Medulla oblongata (tissue), 1 donor: ENCODE results near the gene TAS2R8.
"Not testable (repeated sequence)": the region's sequence is repeated elsewhere in the genome, so short reads cannot be mapped to it uniquely, and the experiment has no call there.

Source experiments
- DNase-seq: peaks from one replicate; pipeline ENCODE4 v3.0.0-alpha.2; 2015; ENCODE audit errors: extremely low spot score

Gene TAS2R8, protein sequence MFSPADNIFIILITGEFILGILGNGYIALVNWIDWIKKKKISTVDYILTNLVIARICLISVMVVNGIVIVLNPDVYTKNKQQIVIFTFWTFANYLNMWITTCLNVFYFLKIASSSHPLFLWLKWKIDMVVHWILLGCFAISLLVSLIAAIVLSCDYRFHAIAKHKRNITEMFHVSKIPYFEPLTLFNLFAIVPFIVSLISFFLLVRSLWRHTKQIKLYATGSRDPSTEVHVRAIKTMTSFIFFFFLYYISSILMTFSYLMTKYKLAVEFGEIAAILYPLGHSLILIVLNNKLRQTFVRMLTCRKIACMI

DNA sequence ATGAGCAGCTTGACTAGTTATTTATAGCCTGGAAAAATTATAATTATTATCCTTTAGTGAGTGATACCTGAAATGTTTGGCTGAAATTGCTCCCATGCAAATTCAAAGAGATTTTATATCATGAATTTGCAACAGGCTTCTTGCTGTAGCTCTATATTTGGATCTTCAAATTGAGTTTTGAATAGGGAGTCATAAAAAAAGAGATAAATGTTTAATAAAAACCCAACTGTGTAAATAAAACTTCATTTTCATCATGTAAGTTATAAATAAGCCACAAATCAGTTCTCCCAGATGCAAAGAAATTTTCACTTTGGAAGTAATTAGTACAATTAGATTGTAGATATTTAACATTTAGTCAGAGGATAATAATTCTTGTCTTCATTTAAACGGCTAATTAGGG lies at the start of gene TAS2R8:
TSS of gene TAS2R8 (minus strand) at position 101 of the 400 bp plus-strand sequence. CDS start 306 bp downstream, outside the sequence.
- DNase-seq: no peak

DNA sequence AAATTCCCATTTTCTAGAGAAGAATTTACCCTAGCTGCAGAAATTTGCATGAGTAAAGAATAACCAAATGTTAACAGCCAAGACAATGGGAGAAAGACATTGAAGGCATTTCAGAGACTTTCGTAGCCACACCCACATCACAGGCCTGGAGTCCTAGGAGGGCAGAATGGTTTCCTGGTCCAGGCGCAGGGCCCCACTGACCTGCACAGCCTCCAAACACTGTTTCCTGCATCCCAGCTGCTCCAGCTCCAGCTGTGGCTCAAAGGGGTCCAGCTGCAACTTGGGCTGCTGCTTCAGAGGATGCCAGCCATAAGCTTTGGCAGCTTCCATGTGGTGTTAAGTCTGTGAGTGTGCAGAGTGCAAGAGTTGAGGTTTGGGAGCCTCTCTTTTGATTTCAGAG lies 48.7 kb upstream of the TAS2R8 start:
- no peak for DNase-seq

DNA sequence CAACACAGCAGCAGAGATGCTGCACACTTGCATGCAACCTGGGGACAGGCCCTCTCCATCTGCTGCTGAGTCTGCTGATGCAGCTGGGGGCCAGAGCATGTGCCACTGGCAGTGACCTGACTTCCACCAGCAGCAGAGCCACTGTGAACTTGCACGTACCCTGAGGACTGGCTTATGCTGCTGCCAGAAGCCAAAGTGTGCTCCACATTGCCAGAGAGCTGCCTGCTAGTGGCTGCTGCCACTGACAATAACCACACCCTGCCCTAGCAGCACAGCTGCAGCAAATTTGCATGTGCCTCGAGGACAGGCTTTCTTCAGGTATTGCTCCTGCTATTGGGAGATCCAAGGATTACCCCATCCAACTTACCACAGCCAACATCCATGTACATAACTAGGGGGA lies 46.7 kb upstream of the TAS2R8 start:
- DNase-seq: no peak

DNA sequence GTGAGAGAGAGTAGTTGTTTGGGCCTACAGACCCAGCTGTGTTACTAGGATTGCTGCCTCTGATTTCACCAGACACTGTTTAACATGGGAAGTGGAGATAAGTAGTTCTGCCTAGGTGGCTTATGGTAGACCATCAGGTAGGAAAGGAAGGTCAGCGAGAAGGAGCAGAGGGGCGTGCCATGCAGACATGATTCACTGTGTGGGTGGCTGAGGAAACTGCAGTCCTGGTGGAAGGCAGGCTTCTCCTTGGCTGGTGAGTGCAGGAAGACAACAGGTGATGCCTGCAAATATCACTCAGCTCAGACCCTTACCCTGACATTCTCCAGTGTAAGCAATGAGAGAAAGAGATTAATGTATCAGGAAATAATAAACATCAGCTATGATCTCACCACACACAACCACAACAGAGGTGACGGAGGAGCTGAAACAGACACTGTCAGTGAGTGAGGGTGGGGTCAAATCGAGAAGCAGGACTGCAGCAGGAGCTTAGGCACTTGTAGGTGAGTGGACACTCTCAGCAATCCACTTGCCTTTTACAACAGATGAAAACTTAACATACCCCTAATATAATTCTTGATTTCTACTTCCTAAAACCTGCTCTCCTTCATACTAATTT lies 44.3 kb upstream of the TAS2R8 start:
- DNase-seq: no peak

DNA sequence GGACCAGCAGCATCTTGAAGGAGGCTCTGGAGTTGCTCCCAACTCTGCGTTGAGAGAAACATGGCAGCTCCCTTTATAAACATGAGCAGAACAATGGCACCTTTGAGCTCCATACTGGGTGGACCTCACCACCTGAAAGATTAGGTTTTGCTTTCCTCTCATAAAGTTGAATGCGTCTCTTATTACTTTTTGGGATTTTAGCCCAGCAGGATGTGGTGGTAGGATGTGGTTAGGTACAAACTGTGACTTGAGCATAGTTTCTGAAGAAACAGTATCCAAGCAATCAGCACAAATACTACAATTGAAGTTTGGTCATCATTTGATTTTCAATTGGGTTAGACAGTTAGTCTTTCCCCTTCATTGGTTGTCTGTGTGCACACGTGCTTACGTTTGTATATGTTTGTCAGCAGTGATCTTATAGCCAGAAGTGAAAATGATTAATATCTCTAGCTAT lies 42.4 kb upstream of the TAS2R8 start, which contains the start of gene PRR4:
TSS of gene PRR4 (minus strand) at position 51 of the 454 bp plus-strand sequence. CDS start at position 13, 38 bp downstream.
- DNase-seq: no peak

DNA sequence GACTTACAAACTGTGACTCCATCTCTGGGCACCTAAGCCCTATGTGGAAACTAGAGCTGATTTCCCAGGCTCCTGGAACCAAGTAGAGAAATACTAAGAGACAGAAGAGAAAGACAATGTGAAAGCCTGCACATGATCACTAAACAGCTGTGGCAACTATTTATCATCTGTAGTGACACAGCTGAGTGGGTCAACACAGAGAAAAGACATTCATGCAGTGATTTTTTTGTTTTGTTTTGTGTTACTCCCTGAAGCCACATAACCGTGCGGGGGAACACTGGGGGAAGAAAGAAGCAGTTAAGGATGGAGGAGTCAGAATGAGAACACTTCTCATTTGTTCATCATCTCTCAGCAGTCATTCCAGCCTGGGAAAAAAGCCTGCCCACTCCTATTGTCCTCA lies 40.7 kb upstream of the TAS2R8 start:
- DNase-seq: peak; percentile 3

DNA sequence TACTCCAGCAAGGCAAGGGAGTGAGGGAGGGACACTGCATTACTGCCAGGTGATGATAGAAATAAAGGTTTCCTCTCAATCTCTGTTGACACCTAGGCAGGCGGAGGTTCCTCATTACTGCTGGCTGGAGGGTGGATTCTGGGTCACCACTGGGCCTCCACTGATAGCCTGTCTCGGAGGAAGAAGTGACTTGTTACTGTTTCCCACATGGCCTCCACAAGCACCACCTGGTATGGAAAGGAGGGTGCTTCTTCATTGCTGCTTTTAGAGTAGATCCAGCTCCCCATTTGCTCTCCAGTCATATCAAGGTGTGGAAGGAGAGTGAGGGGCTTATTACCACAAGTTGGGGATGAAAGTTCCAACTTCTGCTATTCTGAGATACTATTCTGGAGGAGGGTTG lies 35.8 kb upstream of the TAS2R8 start:
- DNase-seq: no peak

DNA sequence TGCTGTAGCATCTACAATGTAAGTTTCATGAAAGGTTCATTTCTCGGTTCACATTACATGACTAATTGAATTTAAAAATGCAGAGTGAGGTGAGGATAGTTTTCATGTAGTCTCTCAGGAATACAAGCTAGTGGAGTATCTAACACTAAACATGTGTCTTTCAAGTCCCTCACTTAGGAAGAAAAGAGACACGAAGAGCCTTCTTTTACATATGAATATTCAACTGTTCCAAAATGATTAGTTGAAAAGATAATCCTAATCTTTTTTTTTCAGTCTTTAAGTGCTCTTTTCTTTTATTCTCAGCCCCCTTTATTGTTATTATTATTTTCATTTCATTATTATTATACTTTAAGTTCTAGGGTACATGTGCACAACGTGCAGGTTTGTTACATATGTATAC lies 31.4 kb upstream of the TAS2R8 start:
- no peak for DNase-seq

DNA sequence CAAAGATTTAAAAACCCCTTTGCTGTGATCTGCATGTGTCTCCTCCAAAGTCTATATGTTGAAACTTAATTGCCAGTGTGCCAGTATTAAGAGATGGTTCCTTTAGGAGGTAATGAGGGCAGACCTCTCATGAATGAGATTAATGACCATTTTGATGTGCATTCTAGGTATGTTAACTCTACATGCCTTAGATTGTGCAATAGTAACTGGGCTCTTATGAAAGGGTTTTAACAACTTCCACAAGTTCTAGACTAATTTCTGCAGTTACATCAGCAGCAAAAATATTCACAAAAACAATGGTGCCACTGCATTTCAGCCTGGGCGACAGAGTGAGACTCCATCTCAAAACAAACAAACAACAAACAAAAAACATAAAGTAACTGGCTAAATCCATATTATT lies 22.9 kb upstream of the TAS2R8 start:
- no peak for DNase-seq

DNA sequence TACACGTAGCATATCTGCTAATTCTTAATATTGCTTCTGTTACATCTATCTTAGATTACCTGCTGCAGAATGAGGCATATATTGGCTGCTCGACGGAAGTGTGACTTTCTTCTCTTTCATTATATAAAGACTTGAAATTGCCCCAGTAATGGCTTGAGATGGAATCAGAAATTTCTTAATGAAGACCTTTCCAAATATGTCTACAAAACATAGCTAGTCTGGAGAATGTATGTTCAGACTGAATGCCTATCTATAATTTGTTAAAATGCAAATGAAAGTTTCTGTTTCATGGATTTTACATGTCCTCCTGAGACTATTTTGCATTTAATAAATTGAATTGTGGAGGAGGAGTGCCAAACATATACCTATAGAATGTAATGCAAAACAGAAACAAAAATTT lies 19.2 kb upstream of the TAS2R8 start, which contains the start of gene TAS2R10:
TSS of gene TAS2R10 (minus strand) at position 101 of the 400 bp plus-strand sequence. CDS start at position 12, 89 bp downstream.
- no peak for DNase-seq

DNA sequence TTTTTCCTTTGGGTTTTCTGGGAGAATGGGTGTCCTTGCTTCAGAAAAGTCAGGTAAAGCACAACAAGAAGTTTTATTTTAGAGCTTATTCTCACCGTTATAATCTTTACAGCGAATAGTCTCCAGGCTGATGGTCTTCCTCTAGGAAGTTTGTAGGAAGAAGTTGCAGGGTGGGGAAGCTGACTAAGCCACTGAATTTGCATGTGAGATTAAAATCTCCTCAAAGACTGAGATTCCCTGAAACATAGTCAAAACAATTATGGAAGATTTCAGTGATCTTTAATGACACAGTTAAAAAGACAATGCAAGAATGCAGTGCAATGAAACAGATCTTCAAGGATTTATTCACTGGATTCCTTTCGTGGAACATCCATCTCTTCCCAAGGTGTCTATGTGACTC lies 17.9 kb upstream of the TAS2R8 start:
- no peak for DNase-seq

DNA sequence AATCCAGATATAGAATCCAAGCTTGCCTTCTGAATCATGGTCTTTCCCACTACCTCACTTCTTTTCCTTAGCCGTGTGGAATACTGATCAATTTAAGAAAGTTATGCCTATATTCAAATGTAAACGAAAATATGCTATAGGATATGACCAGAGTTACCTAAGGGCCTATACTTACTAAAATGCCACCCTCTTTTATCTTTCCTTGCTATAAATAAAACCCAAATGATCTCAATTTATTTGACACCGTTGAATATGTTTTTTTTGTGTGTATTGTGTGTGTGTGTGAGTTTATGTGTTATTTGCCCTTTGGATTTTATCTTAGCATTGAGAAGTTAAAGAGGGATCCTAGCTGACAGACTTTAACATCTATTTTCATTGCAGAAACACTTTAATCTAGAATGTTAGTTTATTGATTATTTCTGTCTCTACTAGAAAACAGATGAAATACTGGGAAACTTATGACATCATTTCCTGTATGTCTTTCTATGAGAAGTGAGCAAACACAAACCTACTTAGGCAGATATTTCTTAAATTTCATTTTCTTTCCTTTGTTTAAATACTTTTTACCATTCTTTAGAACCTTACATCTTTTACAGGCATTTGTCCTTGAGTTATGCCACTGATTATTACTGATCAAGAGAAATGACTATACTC lies 4.9 kb upstream of the TAS2R8 start:
- no peak for DNase-seq

DNA sequence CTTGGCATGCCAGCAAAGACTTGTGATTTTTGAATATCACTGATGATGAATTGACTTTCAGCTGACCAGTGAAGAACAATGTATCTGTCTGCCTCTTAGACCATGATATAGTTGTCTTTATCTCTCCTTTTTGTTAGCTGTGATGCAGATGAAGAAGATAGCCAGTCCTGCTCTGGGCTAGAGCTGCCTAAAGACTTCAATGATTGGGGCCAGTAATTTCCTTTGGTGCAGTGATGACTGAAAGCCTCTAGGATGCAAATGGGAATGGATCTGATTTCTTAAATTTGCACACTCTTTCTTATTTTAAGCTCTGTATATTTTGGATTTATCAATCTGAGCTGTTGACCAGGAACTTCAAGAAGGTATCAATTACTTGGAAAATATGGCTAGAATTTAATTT lies 3.0 kb upstream of the TAS2R8 start, which contains the start of gene TAS2R9:
TSS of gene TAS2R9 (minus strand) at position 101 of the 400 bp plus-strand sequence. CDS start at position 8, 93 bp downstream.
- DNase-seq: no peak

DNA sequence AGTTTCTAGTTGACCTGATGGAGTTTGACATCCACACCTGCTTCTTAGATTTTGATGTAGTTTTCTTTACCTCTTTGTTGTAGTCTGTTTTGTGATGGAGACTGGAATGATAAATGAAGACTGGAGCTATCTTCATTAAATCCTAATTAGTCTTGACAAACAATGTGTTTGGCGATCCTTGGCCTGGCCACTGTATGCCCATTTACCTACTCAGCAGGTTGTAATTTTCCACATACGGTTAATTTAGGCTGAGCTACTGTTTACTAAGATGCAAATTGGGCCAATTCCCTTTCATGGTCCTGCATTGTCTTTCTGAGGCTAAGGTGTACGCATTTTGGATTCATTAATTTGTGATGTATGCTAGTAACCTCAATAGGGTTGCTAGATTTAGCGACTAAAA lies 4.5 kb downstream of the TAS2R8 start, which contains the start of gene TAS2R7:
TSS of gene TAS2R7 (minus strand) at position 41 of the 400 bp plus-strand sequence. CDS start 57 bp downstream, outside the sequence.
- no peak for DNase-seq

DNA sequence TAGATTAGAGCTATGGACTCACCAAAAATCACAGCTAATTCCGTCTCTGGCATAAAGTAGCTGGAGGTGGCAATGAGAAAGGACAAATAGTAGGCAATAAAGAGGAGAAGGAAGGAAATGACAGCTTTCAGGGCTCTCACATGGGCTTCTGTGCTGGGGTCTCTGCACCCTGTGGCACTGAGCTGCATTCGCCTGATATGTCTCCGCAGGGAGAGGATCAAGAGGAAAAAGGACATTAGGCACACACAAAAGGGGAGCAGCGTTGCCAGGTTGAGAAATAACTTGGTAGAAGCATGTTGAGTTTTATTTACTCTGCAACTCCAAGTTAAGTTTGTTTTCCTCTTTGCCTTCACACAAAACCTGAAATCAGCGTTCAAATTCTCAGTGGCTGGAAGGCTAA lies 5.3 kb downstream of the TAS2R8 start:
- no peak for DNase-seq

DNA sequence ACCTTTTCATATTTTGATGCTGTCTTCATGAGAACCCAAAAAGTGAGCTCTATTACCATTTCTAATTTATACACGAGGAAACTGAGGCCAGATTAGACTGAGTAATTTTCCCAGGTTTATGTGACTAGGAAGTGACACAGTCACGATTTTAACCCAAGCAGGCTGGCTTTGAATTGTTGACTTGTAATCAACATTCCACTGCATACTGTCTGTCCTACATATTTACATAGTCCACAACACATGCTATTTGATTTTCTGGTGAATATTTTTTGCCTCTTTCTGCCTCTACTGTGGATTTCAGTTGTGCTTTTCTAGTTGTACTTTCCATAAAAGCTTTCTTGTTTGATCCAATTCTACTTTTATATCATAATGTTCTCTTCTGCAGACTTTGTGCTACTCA lies 12.9 kb downstream of the TAS2R8 start:
- DNase-seq: no peak

DNA sequence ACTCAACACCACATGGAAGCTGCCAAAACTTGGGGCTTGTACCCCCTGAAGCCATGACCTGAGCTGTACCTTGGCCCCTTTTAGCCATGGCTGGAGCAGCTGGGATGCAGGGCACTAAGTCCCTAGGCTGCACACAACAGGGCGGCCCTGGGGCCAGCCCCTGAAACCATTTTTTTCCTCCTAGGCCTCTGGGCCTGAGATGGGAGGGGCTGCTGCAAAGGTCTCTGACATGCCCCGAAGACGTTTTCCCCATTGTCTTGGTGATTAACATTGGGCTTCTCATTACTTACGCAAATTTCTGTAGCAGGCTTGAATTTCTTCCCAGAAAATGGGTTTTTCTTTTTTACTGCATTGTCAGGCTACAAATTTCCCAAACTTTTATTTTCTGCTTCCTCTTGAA lies 15.3 kb downstream of the TAS2R8 start:
- not testable (repeated sequence) for DNase-seq

DNA sequence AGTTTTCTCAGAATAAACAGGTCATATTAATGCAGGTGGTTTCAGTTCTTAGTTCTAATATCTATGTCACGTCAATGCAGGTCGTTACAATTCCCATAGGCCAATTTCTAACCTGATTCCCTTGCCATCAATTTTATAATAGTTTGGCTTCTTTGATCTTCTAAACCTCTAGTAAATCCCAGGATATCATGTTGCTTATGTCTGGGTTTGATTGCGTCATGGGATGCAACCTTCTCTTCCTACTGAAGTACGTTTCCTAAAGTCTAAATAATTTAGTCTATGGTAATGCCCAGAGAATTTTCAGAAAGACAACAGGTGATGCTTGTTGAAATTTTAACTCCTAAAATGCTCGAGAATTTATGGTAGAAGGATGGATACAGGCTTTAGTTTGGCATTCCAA lies 23.8 kb downstream of the TAS2R8 start:
- no peak for DNase-seq

DNA sequence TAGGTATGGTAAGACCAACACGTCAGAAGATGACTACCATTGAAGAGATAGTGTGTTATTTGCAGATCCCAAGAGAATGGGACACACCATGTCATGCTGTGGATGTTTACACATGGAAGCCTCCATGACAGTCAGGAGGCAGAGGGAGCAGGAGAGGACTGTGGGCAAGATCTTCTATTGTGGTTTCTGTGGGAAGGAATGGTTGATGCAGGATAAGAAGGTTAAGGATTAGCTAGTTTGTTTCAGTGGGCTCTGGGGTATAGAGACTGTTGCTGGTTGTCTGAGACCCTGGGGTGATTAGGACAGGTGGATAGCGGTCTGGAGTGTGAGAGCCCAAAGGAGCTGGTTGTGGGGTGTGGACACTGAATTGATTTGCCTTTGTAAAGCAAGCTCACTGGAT lies 28.0 kb downstream of the TAS2R8 start:
- DNase-seq: no peak

DNA sequence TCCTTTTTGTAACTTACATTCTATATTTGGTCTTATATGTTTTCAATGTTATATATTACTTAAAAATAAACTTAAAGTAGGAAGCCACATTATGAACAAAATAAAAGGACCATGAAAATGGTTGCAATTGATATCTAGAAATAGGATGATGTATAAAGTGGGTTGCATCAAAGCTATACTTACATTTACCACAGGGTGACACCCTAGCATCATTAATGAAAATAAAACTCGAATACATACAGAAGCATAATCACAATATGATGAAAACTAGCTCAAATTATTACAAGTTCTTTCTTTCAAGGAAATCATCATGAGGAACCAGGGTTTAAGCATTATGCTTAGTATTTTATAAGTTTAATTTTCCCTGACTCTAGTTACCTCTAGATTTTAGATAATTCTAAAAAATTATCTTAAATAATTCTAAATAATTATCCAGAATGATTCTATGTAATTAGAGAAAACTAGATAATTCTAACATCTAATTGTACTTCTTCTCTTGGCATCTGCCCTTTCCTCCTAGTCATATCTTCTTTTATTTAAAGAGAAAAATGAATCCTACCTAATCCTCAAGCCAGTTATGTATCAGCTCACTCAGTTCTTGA lies 35.9 kb downstream of the TAS2R8 start:
- peak; percentile 49 for DNase-seq

DNA sequence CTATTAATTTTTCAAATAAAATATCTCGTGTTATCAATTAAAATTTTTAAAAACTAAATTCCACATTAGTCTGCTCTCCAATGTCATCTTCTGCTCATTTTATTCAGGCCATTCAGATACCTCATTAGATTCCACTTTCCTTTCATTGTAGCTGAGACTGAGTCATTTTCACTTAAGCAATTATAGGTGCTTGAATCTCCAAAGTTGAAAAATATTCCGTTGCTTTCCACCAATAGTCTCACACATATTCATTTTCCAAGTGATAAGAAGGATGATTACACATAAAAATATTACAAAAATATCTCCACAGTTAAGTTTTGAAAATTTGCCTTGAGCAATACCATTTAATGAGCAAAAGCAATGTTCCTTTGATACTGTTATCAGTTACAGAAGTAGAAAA lies 47.4 kb downstream of the TAS2R8 start:
- DNase-seq: no peak

DNA sequence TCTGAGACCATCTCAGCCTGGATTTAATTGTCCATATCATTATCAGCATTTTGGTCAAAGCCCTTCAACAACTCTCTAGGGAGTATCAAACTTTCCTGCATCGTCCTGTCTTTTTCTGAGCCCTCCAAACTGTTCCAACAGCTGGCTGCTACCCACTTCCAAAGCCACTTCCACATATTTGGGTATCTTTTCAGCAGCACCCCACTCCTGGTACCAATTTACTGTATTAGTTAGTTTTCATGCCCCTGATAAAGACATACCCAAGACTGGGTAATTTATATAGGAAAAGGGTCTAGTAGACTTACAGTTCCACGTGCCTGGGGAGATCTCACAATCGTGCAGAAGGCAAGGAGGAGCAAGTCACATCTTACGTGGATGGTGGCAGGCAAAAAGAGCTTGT lies 50.9 kb downstream of the TAS2R8 start:
- no peak for DNase-seq
